HepG2 (cell line): Measurements from ENCODE around the gene HDDC3. TPM values are rescaled to one million over a fixed set of nuclear protein-coding genes. Genes with fewer than 3 reads are reported as not detected.

Experiments used
- FOXK1 ChIP-seq: sonication (generic); formaldehyde crosslinking; IDR thresholded peaks from 2 replicates; pipeline ENCODE4 v1.4.0; 2020; ENCODE audit warnings: low read depth, missing genetic modification reagents, borderline replicate concordance
- FOXO1 ChIP-seq: sonication (generic); formaldehyde crosslinking; IDR thresholded peaks from 2 replicates; pipeline ENCODE4 v1.4.0; 2020; ENCODE audit warnings: missing genetic modification reagents
- SATB2 ChIP-seq: sonication (generic); formaldehyde crosslinking; IDR thresholded peaks from 2 replicates; pipeline ENCODE4 v1.5.0; 2020; ENCODE audit warnings: missing genetic modification reagents
- ZNF550 ChIP-seq: sonication (generic); formaldehyde crosslinking; IDR thresholded peaks from 2 replicates; pipeline ENCODE4 v1.4.0; 2020; ENCODE audit warnings: mild to moderate bottlenecking, missing genetic modification reagents, borderline replicate concordance
- ZNF660 ChIP-seq: sonication (generic); formaldehyde crosslinking; IDR thresholded peaks from 2 replicates; pipeline ENCODE4 v1.5.1; 2020; ENCODE audit warnings: mild to moderate bottlenecking, low read depth, missing genetic modification reagents, borderline replicate concordance
- polyA plus RNA-seq, 8 experiments: library from polyadenylated mRNA; depleted of rRNA in 3 of 8; stranded (reverse) in 7 of 8; unstranded in 1 of 8; fragments of >200 nt; fragmentation: Illumina TruSeq in 4 of 8; extraction: Trizol in 4 of 8; gene quantifications; 2 replicates each; pipeline versions ENCODE4 v1.2.1 to v1.2.3, GENCODE V29; 2011 to 2016; ENCODE audit warnings: low read depth in 4 of 8, missing spikeins in 1 of 8, mixed read lengths in 1 of 8; ENCODE audit not compliant: insufficient read depth in 1 of 8
- total RNA-seq, 5 experiments: library from RNA; depleted of rRNA; stranded (reverse); fragments of >200 nt; fragmentation: Illumina TruSeq; extraction: Trizol; gene quantifications; 2 replicates each; pipeline ENCODE4 v1.2.3, GENCODE V29; 2016; ENCODE audit warnings: low read depth in 1 of 5
- TF ChIP-seq, protein P1 (sequence below): fragments of 450-650 bp; IDR thresholded peaks from 2 replicates; pipeline ENCODE4 v1.6.1; 2017
- TF ChIP-seq, protein P2 (sequence below): sonication (generic); formaldehyde crosslinking; IDR thresholded peaks from 2 replicates; pipeline ENCODE4 v1.8.1; 2022; ENCODE audit warnings: mild to moderate bottlenecking, missing genetic modification reagents
- TF ChIP-seq, protein P3 (sequence below): sonication (generic); formaldehyde crosslinking; IDR thresholded peaks from 2 replicates; pipeline ENCODE4 v1.4.0; 2020; ENCODE audit warnings: missing genetic modification reagents
- TF ChIP-seq, protein P4 (sequence below): sonication (generic); formaldehyde crosslinking; IDR thresholded peaks from 2 replicates; pipeline ENCODE4 v1.4.0; 2020; ENCODE audit warnings: low read depth, missing genetic modification reagents
- TF ChIP-seq, protein P5 (sequence below): sonication (generic); formaldehyde crosslinking; IDR thresholded peaks from 2 replicates; pipeline ENCODE4 v1.5.0; 2020; ENCODE audit warnings: missing genetic modification reagents, mild to moderate bottlenecking, borderline replicate concordance
- TF ChIP-seq, protein P6 (sequence below), 2 experiments: sonication (generic) in 1 of 2; formaldehyde crosslinking in 1 of 2; IDR thresholded peaks; 2 replicates each; pipeline versions ENCODE4 v1.4.0 to v1.6.1; 2018 to 2020; ENCODE audit warnings: missing genetic modification reagents in 2 of 2, borderline replicate concordance in 1 of 2, low read depth in 1 of 2, mild to moderate bottlenecking in 1 of 2, missing biosample characterization in 1 of 2

Gene HDDC3
- total and polyA plus RNA-seq, 2 of the 13 experiments (the other 11 are each of a cell fraction or from before 2014, with no cell fraction given): 18.7 to 28.3 TPM

DNA sequence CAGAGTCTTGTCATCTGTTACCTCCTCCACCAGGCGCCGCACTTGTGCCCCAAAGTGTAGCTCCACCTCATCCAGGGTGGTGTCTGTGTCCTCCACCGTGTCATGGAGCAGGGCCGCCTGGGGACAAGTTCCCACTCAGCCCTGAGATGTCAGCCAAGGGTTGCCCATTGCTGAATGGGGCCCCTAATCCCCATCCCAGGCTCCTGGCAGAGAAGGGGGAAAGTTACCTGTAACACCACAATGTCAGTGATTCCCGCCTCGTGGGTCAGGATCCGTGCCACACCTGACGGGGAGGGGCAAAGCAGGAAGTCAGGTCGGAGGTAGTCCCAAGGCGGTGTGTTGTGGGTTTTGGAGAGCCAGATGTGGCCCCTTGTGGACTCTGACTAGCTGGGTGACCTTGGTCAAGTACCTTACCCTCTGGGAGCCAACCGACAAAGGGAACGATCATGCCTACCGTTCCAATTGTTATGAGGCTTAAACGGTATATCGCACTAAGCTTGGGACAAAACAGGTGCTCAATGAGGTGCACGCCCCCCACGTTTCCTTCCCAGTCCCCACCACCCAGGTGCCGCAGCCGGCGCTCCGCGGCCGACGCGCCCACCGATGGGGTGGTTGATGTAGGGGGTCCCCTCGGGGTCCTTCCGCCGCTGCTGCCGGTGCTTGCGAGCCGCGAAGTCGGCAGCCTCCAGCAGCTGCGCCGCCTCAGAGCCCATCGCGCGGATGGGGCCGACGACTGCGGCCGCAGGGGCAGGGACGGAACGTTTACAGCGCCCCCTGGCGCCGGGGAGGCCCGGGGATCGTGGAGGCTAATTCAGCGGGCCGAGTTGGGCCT lies at the start of gene HDDC3 (continued):
- TF ChIP-seq, protein P1, sequence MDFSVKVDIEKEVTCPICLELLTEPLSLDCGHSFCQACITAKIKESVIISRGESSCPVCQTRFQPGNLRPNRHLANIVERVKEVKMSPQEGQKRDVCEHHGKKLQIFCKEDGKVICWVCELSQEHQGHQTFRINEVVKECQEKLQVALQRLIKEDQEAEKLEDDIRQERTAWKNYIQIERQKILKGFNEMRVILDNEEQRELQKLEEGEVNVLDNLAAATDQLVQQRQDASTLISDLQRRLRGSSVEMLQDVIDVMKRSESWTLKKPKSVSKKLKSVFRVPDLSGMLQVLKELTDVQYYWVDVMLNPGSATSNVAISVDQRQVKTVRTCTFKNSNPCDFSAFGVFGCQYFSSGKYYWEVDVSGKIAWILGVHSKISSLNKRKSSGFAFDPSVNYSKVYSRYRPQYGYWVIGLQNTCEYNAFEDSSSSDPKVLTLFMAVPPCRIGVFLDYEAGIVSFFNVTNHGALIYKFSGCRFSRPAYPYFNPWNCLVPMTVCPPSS: no peak
- TF ChIP-seq, protein P2, sequence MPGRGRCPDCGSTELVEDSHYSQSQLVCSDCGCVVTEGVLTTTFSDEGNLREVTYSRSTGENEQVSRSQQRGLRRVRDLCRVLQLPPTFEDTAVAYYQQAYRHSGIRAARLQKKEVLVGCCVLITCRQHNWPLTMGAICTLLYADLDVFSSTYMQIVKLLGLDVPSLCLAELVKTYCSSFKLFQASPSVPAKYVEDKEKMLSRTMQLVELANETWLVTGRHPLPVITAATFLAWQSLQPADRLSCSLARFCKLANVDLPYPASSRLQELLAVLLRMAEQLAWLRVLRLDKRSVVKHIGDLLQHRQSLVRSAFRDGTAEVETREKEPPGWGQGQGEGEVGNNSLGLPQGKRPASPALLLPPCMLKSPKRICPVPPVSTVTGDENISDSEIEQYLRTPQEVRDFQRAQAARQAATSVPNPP (CRISPR knock-in tag): no peak
- TF ChIP-seq SATB2 (CRISPR knock-in tag) (no peak), ZNF660 (CRISPR knock-in tag) (no peak), FOXO1 (peak; percentile 48; the same call in 1 of the 2 replicates), FOXK1 (CRISPR knock-in tag) (no peak), ZNF550 (CRISPR knock-in tag) (no peak; the same call in 1 of the 2 replicates)
- TF ChIP-seq, protein P3, sequence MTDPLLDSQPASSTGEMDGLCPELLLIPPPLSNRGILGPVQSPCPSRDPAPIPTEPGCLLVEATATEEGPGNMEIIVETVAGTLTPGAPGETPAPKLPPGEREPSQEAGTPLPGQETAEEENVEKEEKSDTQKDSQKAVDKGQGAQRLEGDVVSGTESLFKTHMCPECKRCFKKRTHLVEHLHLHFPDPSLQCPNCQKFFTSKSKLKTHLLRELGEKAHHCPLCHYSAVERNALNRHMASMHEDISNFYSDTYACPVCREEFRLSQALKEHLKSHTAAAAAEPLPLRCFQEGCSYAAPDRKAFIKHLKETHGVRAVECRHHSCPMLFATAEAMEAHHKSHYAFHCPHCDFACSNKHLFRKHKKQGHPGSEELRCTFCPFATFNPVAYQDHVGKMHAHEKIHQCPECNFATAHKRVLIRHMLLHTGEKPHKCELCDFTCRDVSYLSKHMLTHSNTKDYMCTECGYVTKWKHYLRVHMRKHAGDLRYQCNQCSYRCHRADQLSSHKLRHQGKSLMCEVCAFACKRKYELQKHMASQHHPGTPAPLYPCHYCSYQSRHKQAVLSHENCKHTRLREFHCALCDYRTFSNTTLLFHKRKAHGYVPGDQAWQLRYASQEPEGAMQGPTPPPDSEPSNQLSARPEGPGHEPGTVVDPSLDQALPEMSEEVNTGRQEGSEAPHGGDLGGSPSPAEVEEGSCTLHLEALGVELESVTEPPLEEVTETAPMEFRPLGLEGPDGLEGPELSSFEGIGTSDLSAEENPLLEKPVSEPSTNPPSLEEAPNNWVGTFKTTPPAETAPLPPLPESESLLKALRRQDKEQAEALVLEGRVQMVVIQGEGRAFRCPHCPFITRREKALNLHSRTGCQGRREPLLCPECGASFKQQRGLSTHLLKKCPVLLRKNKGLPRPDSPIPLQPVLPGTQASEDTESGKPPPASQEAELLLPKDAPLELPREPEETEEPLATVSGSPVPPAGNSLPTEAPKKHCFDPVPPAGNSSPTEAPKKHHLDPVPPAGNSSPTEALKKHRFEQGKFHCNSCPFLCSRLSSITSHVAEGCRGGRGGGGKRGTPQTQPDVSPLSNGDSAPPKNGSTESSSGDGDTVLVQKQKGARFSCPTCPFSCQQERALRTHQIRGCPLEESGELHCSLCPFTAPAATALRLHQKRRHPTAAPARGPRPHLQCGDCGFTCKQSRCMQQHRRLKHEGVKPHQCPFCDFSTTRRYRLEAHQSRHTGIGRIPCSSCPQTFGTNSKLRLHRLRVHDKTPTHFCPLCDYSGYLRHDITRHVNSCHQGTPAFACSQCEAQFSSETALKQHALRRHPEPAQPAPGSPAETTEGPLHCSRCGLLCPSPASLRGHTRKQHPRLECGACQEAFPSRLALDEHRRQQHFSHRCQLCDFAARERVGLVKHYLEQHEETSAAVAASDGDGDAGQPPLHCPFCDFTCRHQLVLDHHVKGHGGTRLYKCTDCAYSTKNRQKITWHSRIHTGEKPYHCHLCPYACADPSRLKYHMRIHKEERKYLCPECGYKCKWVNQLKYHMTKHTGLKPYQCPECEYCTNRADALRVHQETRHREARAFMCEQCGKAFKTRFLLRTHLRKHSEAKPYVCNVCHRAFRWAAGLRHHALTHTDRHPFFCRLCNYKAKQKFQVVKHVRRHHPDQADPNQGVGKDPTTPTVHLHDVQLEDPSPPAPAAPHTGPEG (CRISPR knock-in tag): peak; percentile 34; the same call in 1 of the 2 replicates
- TF ChIP-seq, protein P4, sequence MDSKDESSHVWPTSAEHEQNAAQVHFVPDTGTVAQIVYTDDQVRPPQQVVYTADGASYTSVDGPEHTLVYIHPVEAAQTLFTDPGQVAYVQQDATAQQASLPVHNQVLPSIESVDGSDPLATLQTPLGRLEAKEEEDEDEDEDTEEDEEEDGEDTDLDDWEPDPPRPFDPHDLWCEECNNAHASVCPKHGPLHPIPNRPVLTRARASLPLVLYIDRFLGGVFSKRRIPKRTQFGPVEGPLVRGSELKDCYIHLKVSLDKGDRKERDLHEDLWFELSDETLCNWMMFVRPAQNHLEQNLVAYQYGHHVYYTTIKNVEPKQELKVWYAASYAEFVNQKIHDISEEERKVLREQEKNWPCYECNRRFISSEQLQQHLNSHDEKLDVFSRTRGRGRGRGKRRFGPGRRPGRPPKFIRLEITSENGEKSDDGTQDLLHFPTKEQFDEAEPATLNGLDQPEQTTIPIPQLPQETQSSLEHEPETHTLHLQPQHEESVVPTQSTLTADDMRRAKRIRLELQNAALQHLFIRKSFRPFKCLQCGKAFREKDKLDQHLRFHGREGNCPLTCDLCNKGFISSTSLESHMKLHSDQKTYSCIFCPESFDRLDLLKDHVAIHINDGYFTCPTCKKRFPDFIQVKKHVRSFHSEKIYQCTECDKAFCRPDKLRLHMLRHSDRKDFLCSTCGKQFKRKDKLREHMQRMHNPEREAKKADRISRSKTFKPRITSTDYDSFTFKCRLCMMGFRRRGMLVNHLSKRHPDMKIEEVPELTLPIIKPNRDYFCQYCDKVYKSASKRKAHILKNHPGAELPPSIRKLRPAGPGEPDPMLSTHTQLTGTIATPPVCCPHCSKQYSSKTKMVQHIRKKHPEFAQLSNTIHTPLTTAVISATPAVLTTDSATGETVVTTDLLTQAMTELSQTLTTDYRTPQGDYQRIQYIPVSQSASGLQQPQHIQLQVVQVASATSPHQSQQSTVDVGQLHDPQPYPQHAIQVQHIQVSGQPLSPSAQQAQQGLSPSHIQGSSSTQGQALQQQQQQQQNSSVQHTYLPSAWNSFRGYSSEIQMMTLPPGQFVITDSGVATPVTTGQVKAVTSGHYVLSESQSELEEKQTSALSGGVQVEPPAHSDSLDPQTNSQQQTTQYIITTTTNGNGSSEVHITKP: 0 out of 2 replicates have a peak, but pooled peaks have one; percentile 31
- TF ChIP-seq, protein P5, sequence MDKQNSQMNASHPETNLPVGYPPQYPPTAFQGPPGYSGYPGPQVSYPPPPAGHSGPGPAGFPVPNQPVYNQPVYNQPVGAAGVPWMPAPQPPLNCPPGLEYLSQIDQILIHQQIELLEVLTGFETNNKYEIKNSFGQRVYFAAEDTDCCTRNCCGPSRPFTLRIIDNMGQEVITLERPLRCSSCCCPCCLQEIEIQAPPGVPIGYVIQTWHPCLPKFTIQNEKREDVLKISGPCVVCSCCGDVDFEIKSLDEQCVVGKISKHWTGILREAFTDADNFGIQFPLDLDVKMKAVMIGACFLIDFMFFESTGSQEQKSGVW (CRISPR knock-in tag): no peak
- TF ChIP-seq, protein P6, sequence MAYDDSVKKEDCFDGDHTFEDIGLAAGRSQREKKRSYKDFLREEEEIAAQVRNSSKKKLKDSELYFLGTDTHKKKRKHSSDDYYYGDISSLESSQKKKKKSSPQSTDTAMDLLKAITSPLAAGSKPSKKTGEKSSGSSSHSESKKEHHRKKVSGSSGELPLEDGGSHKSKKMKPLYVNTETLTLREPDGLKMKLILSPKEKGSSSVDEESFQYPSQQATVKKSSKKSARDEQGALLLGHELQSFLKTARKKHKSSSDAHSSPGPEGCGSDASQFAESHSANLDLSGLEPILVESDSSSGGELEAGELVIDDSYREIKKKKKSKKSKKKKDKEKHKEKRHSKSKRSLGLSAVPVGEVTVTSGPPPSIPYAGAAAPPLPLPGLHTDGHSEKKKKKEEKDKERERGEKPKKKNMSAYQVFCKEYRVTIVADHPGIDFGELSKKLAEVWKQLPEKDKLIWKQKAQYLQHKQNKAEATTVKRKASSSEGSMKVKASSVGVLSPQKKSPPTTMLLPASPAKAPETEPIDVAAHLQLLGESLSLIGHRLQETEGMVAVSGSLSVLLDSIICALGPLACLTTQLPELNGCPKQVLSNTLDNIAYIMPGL (CRISPR knock-in tag; IDR thresholded peaks at IDR 0.05; ENCODE audit: borderline replicate concordance in 1 of 2, low read depth in 1 of 2): peak; percentile 98 to 99
